Left ventricle myocardium inferior (tissue), 1 donor: ENCODE data around the gene DEPP1. TPM values are rescaled to one million over a fixed set of nuclear protein-coding genes. Genes with fewer than 3 reads are reported as not detected.
A peak's percentile ranks its signal among the peaks of the same experiment; 100 is the strongest.

ENCODE experiments used
- DNase-seq: peaks from one replicate; pipeline ENCODE4 v3.0.0-alpha.2; 2020
- H3K27ac ChIP-seq: fragments of 200-600 bp; replicated peaks from 2 replicates; pipeline ENCODE4 v1.8.0; 2021
- H3K27me3 ChIP-seq: fragments of 200-600 bp; 2 replicates; pipeline ENCODE4 v1.8.0; 2021; ENCODE audit warnings: low read depth
- H3K36me3 ChIP-seq: fragments of 200-600 bp; 2 replicates; pipeline ENCODE4 v1.8.0; 2021
- H3K4me1 ChIP-seq: fragments of 200-600 bp; 2 replicates; pipeline ENCODE4 v1.8.0; 2021
- H3K4me3 ChIP-seq: fragments of 200-600 bp; 2 replicates; pipeline ENCODE4 v1.8.0; 2021; ENCODE audit warnings: mild to moderate bottlenecking, moderate library complexity
- H3K9me3 ChIP-seq: fragments of 200-600 bp; replicated peaks from 2 replicates; pipeline ENCODE4 v1.8.0; 2021
- intact Hi-C: fragments of 100-400 bp; cut with micrococcal nuclease; formaldehyde crosslinking; loops from one replicate; pipeline ENCODE4 v1.11.0; 2022
- total RNA-seq: library from RNA; stranded (reverse); fragmentation: NEBNext Ultra II Directional; extraction: Animal tissue kit (Norgen Biotek cat#: 25700); gene quantifications from one replicate; pipeline ENCODE4 v1.2.1, GENCODE V29; 2021
- TF ChIP-seq, protein P1 (sequence below): fragments of 200-600 bp; IDR thresholded peaks from 2 replicates; pipeline ENCODE4 v1.8.0; 2021; ENCODE audit warnings: antibody characterized with exemption, mild to moderate bottlenecking, borderline replicate concordance
- donor health status: DM: no; HTN: yes; CAD: no; lungs with severe emphysema.

DEPP1 gene
- total RNA-seq, 1 donor from 2014 or later = 27.5 TPM

DNA sequence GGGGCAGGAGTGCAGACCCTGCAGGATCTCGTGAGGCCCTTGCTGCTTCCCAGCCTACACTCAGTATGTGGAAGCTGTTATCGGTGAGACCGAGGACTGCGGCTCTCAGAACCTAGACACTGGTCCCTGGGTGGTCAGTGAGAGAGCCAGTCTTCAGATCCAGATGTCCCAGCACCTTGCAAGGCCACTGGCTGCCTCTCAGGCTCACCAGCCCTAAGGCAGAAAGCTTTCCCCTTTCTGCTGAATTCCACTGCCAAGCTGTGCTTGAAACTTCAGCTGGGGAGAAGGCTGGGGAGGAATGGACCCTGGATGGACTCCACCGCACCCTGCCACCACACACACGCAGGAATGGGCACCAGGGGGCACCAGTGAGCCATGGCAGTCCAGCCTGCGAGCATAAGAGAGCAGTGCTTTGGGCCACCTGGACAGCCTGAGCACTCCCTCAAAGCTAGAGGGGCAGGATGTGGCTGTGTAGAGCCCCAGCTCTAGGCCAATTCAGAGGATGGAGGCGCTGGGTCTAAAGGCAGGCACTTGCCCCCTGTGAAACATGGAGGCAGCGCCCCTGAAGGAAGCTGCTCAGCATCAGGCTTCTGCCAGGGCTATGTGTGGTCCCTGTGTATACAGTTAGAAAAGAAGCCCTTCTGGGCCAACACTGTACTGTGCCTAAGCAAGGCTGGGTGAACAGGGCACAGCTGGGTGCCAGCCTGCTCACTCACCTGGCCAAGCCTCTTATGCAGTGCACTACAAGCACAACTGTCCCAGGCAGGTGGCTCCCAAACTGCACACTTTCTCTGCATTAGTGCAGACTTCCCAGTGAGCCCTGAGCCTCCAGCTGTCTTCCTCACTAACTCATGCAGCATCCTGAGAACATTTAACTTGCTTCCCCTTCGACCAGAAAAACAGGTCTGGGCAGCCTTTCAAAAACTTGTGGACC lies 45.8 kb downstream of the DEPP1 start:
- Histone ChIP-seq H3K9me3 (no peaks in the 10 kb centered on the region), H3K4me3 (no peak overlapping the region), H3K4me1 (peaks cover 47% of the 10 kb centered on the region), H3K27me3 (no peaks in the 10 kb centered on the region), H3K36me3 (no peaks in the 10 kb centered on the region), H3K27ac (peak overlapping the region; percentile 39)
- intact Hi-C loops = loop anchor here (5.0 kb wide), 1 partner anchor 45 kb away; the partner anchor contains the start of gene DEPP1
- DNase-seq = peak; percentile 93
- TF ChIP-seq, protein P1, sequence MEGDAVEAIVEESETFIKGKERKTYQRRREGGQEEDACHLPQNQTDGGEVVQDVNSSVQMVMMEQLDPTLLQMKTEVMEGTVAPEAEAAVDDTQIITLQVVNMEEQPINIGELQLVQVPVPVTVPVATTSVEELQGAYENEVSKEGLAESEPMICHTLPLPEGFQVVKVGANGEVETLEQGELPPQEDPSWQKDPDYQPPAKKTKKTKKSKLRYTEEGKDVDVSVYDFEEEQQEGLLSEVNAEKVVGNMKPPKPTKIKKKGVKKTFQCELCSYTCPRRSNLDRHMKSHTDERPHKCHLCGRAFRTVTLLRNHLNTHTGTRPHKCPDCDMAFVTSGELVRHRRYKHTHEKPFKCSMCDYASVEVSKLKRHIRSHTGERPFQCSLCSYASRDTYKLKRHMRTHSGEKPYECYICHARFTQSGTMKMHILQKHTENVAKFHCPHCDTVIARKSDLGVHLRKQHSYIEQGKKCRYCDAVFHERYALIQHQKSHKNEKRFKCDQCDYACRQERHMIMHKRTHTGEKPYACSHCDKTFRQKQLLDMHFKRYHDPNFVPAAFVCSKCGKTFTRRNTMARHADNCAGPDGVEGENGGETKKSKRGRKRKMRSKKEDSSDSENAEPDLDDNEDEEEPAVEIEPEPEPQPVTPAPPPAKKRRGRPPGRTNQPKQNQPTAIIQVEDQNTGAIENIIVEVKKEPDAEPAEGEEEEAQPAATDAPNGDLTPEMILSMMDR = peak; percentile 97

DNA sequence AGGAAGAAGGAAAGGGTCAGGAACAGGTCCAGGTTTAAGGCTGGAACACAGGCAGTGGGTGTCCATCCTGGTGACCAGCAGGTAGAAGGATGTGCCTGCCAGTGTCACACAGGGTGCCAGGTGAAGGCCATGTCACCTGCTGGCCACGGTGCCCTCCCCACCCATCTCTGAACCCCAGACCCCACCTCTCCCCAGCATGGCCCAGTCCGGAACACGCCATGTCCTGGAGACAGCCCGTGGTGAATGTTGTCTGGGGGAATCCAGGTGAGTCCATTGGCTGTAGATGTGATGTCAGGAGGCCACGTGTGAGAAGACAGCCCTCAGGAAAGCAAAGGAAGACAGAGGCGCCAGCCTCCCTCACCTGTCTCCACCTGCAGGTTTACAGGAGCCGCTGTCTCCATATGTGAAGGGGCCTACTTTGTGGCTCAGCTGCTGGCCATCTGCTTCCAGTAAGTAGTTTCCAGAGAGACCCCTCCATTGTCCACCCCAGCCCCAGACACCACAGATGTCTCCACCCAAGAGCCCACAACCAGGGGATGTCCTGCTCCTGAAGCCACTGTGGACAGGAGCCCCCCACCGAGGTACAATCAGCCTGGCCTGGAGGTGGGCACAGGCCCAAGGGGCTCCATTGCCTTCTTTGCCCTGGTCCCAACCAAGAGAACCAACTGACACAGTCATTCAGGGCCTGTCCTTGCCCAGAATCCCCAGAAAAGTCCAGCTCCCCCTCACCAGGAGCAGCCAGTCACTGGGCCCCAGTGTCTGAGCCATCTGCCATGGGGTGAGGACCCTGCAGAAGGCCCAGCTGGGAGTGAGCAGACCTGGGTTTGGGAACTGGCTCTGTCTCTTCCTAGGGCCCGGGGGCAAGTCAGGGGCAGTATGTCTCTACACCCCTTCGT lies 46.7 kb downstream of the DEPP1 start:
- H3K27me3 ChIP-seq = no peaks in the 10 kb centered on the region
- no peak for DNase-seq
- H3K4me1 ChIP-seq = peaks cover 47% of the 10 kb centered on the region
- no peaks in the 10 kb centered on the region for H3K36me3 ChIP-seq
- TF ChIP-seq, protein P1 = no peak
- no peak overlapping the region for H3K4me3 ChIP-seq
- intact Hi-C loops = loop anchor here (5.0 kb wide), 1 partner anchor 45 kb away; the partner anchor contains the start of gene DEPP1
- H3K27ac ChIP-seq = peak overlapping the region; percentile 39
- H3K9me3 ChIP-seq = no peaks in the 10 kb centered on the region

DNA sequence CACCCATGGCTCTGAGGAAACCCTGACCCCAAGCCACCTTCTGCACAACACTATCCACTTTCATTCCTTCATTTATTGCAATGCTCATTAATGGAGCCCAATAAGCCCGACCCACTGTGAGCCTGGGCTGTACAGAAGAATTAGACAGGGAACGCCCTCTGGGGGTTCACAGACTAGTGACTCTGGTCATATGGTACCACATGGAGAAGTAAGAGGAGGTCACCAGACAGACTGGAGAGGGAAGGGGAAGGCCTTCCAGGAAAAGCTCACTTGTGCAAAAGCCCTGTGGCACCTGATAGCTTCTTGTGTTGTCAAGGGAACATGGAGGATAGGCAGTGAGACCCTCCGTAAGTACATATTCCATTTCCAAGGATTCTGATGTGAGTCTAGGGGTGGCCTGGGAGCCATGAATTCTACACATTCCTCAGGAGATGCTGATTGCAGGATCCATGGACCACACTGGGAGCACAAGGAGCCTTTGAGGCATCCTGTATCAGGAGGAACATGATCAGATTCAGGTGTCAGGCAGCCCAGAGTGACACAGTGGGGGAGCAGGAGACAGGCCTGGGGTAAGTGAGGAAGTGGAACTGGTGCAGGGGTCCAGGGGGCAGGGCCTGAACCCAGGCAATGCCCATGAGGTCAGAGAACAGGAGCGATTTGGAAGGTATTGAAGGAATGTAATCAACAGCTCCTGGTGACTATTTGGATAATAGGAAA lies 47.5 kb downstream of the DEPP1 start:
- Histone ChIP-seq H3K27ac (no peak overlapping the region), H3K4me1 (peaks cover 39% of the 10 kb centered on the region), H3K9me3 (no peaks in the 10 kb centered on the region), H3K27me3 (no peaks in the 10 kb centered on the region), H3K36me3 (no peaks in the 10 kb centered on the region), H3K4me3 (no peak overlapping the region)
- intact Hi-C loops = loop anchor here (5.0 kb wide), 1 partner anchor 46 kb away; the partner anchor contains the start of gene DEPP1
- TF ChIP-seq, protein P1 = no peak
- DNase-seq = no peak

DNA sequence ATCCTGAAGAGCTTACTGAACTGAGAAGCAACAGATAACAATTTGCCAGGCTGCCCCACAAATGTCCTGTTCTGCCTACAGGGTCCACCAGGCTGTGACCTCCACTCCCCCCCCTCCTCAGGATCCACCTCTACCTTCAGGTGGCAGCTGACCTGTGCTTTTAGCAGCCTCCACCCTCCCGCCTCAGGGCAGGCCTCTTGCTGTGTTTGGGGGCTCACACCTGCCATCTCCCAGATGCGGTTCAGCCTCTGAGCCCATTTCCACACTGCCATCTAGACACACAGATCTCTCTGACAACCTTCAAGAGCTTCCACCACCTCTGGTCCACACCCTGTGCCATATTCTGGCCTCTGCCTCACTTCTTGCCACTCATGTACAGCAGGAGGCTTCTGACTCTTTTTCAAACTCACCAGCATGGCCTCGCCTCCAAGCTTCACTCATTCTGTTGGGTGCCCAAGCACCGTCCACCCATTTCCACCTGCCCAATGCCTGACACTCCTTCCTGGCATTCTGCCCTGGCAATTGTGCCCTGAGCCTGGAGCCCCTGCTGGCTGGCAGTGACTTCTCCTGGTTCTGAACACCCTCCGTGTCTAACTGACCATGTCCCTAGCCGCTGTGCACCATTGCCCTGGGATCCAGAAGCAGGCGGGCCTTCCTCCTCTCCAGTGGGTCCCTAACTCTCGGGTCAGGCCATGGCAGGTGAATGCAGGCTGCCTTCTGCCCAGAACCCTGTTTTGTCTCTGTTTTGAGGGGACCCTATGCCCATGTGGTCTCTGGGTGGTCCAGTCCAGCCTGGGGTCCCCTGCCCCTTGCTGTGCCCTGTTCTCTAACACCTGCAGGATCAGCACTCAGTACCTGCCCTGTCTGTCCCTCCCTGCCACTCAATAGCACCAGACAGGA lies 49.0 kb downstream of the DEPP1 start:
- TF ChIP-seq, protein P1 = no peak
- no peaks in the 10 kb centered on the region for H3K27me3 ChIP-seq
- DNase-seq = no peak
- intact Hi-C loops = loop anchor here (5.0 kb wide), 1 partner anchor 48 kb away; the partner anchor contains the start of gene DEPP1
- no peaks in the 10 kb centered on the region for H3K9me3 ChIP-seq
- peaks cover 24% of the 10 kb centered on the region for H3K4me1 ChIP-seq
- no peak overlapping the region for H3K4me3 ChIP-seq
- no peaks in the 10 kb centered on the region for H3K36me3 ChIP-seq
- H3K27ac ChIP-seq = no peak overlapping the region
